Esophagus squamous epithelium (tissue), 4 donors: ENCODE measurements around the gene MUCL3.
A peak's percentile ranks its signal among the peaks of the same experiment; 100 is the strongest.

ENCODE experiments used
- CTCF ChIP-seq, 6 experiments: fragments of 450-650 bp in 4 of 6; fragments of 200-600 bp in 2 of 6; sonication (generic) in 2 of 6; IDR thresholded peaks; one replicate each; pipeline ENCODE4 v1.5.1; 2016 to 2019; ENCODE audit warnings: antibody characterized with exemption in 6 of 6, mild to moderate bottlenecking in 4 of 6, moderate library complexity in 4 of 6
- POLR2A ChIP-seq, 4 donors: fragments of 450-650 bp; IDR thresholded peaks; one replicate each; pipeline ENCODE4 v1.6.1; 2017; ENCODE audit warnings: antibody characterized with exemption in 4 of 4, mild to moderate bottlenecking in 4 of 4, moderate library complexity in 3 of 4

GRCh38 chr6:30983439-30983838 is 42.7 kb downstream of the MUCL3 start, which contains the start of gene MUC21:
- TF ChIP-seq CTCF (IDR thresholded peaks at IDR 0.05): no peak
- peak in 2 of 4 donors; percentile 27 to 34 for TF ChIP-seq POLR2A (IDR thresholded peaks at IDR 0.05)
